Measurements from ENCODE around the gene STX16. TPM values are rescaled to one million over a fixed set of nuclear protein-coding genes. Genes with fewer than 3 reads are reported as not detected.

STX16 gene
- total RNA-seq, 1 experiment from 2014 or later = 41.9 TPM

- TF ChIP-seq SIN3A (IDR thresholded peaks at IDR 0.05; ENCODE audit: borderline replicate concordance, insufficient read depth, low read depth, low read length) = no peak
- TF ChIP-seq REST (IDR thresholded peaks at IDR 0.05; ENCODE audit: insufficient read depth in 1 of 2, low read depth in 2 of 2, low read length in 1 of 2) = no peak
- no peak for TF ChIP-seq TCF7L2 (IDR thresholded peaks at IDR 0.05; ENCODE audit: low read depth, low read length)
- no peak for TF ChIP-seq POLR2AphosphoS5 (IDR thresholded peaks at IDR 0.05; ENCODE audit: low read depth, low read length)
- TF ChIP-seq, protein P1, sequence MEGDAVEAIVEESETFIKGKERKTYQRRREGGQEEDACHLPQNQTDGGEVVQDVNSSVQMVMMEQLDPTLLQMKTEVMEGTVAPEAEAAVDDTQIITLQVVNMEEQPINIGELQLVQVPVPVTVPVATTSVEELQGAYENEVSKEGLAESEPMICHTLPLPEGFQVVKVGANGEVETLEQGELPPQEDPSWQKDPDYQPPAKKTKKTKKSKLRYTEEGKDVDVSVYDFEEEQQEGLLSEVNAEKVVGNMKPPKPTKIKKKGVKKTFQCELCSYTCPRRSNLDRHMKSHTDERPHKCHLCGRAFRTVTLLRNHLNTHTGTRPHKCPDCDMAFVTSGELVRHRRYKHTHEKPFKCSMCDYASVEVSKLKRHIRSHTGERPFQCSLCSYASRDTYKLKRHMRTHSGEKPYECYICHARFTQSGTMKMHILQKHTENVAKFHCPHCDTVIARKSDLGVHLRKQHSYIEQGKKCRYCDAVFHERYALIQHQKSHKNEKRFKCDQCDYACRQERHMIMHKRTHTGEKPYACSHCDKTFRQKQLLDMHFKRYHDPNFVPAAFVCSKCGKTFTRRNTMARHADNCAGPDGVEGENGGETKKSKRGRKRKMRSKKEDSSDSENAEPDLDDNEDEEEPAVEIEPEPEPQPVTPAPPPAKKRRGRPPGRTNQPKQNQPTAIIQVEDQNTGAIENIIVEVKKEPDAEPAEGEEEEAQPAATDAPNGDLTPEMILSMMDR (IDR thresholded peaks at IDR 0.05) = no peak
- ChIA-PET POLR2A (no interaction called here), CTCF (no interaction called here)
- BruUV-seq (replicated peaks) = no TSS peak
- H3K27ac ChIP-seq (ENCODE audit: low read length) = no peak overlapping the region
- H3K4me1 ChIP-seq (ENCODE audit: control insufficient read depth, insufficient read depth, low read length) = no peaks in the 10 kb centered on the region
- no peaks in the 10 kb centered on the region for H3K9me3 ChIP-seq (ENCODE audit: control insufficient read depth, insufficient read depth, low read depth, low read length)
- H3K27me3 ChIP-seq (ENCODE audit: control insufficient read depth, insufficient read depth, low read length) = no peaks in the 10 kb centered on the region
- no peak for DNase-seq (ENCODE audit: low read depth, low spot score)
- no peak for ATAC-seq
- peaks cover 15% of the 10 kb centered on the region for H3K36me3 ChIP-seq (ENCODE audit: control insufficient read depth, insufficient read depth, low read length)
- in situ Hi-C loops (cut with HindIII; ENCODE audit: low pct_unique_long_range_greater_than_20kb, low sequenced_read_pairs) (no loop called here), intact Hi-C loops (cut with micrococcal nuclease; ENCODE audit: unreplicated experiment) (no loop called here)
- H3K4me3 ChIP-seq (ENCODE audit: low read depth in 2 of 2, low read length in 2 of 2) = no peak overlapping the region
Measured at GRCh38 chr20:58675146-58675584, 24.1 kb downstream of the STX16 start.

DNA sequence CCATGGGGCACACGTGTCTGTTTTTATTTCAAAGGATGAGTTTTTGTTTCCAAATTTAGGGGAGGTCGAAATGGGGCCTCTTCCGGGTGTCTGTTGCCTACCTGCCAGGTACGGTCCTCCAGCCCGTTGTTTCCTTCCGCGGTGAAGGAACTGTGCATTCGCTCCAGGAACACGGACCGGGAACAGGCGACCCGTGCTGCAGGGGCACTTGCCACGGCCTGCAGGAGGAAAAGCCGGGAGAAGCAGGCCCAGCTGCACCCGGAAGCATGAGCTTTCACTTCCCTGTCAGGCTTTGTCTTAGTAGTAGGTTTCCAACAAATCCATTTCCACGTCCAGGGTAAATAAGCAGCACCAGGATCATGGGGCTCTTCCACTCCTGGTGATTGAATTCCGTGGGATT is 24.6 kb downstream of the STX16 start:
- Histone ChIP-seq H3K9me3 (ENCODE audit: control insufficient read depth, insufficient read depth, low read depth, low read length) (no peaks in the 10 kb centered on the region), H3K27me3 (ENCODE audit: control insufficient read depth, insufficient read depth, low read length) (no peaks in the 10 kb centered on the region), H3K4me1 (ENCODE audit: control insufficient read depth, insufficient read depth, low read length) (no peaks in the 10 kb centered on the region), H3K36me3 (ENCODE audit: control insufficient read depth, insufficient read depth, low read length) (peaks cover 14% of the 10 kb centered on the region), H3K4me3 (ENCODE audit: low read depth in 2 of 2, low read length in 2 of 2) (no peak overlapping the region), H3K27ac (ENCODE audit: low read length) (no peak overlapping the region)
- ATAC-seq (no peak), DNase-seq (ENCODE audit: low read depth, low spot score) (no peak)
- in situ Hi-C loops (cut with HindIII; ENCODE audit: low pct_unique_long_range_greater_than_20kb, low sequenced_read_pairs) = no loop called here
- POLR2A ChIA-PET = no interaction called here
- no peak for TF ChIP-seq TCF7L2 (IDR thresholded peaks at IDR 0.05; ENCODE audit: low read depth, low read length)
- TF ChIP-seq POLR2AphosphoS5 (IDR thresholded peaks at IDR 0.05; ENCODE audit: low read depth, low read length) = no peak
- TF ChIP-seq, protein P1 (IDR thresholded peaks at IDR 0.05) = no peak
- TF ChIP-seq REST (IDR thresholded peaks at IDR 0.05; ENCODE audit: insufficient read depth in 1 of 2, low read depth in 2 of 2, low read length in 1 of 2) = no peak
- no peak for TF ChIP-seq SIN3A (IDR thresholded peaks at IDR 0.05; ENCODE audit: borderline replicate concordance, insufficient read depth, low read depth, low read length)
- CTCF ChIA-PET = no interaction called here
- intact Hi-C loops (cut with micrococcal nuclease; ENCODE audit: unreplicated experiment) = no loop called here
- BruUV-seq (replicated peaks) = no TSS peak
